ENCODE data around the gene C1orf50.

Gene C1orf50

DNA sequence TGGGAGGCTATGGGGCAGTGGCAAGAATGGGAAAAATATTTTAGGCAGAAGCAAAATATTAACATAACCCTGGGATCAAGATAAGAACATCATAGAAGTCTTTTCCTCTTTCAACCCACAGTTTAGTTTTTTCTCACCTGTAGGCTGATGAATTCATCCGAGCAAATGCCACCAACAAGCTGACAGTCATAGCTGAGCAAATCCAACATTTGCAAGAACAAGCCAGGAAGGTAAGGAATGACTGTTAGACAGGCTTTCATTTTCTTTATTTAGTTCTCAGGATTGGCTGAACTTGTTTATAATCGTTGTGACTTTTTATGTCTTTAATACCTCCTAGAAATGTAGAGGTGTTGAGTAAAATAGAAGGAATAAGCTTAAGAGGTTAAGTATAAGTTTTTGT lies 6.4 kb downstream of the C1orf50 start:
- TF ChIP-seq SIN3A (IDR thresholded peaks at IDR 0.05; ENCODE audit: borderline replicate concordance, insufficient read depth, low read length) (no peak), TAF1 (IDR thresholded peaks at IDR 0.05; ENCODE audit: borderline replicate concordance, insufficient read depth, low read length) (no peak), FOXP2 (optimal IDR thresholded peaks at IDR 0.05; ENCODE audit: borderline replicate concordance, extremely low read depth, extremely low read length, insufficient read depth) (no peak), POLR2AphosphoS5 (IDR thresholded peaks at IDR 0.05; ENCODE audit: low read depth, low read length) (no peak)
- TF ChIP-seq, protein P1, sequence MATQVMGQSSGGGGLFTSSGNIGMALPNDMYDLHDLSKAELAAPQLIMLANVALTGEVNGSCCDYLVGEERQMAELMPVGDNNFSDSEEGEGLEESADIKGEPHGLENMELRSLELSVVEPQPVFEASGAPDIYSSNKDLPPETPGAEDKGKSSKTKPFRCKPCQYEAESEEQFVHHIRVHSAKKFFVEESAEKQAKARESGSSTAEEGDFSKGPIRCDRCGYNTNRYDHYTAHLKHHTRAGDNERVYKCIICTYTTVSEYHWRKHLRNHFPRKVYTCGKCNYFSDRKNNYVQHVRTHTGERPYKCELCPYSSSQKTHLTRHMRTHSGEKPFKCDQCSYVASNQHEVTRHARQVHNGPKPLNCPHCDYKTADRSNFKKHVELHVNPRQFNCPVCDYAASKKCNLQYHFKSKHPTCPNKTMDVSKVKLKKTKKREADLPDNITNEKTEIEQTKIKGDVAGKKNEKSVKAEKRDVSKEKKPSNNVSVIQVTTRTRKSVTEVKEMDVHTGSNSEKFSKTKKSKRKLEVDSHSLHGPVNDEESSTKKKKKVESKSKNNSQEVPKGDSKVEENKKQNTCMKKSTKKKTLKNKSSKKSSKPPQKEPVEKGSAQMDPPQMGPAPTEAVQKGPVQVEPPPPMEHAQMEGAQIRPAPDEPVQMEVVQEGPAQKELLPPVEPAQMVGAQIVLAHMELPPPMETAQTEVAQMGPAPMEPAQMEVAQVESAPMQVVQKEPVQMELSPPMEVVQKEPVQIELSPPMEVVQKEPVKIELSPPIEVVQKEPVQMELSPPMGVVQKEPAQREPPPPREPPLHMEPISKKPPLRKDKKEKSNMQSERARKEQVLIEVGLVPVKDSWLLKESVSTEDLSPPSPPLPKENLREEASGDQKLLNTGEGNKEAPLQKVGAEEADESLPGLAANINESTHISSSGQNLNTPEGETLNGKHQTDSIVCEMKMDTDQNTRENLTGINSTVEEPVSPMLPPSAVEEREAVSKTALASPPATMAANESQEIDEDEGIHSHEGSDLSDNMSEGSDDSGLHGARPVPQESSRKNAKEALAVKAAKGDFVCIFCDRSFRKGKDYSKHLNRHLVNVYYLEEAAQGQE (IDR thresholded peaks at IDR 0.05; ENCODE audit: insufficient read depth in 1 of 2, low read depth in 2 of 2, low read length in 2 of 2): no peak

DNA sequence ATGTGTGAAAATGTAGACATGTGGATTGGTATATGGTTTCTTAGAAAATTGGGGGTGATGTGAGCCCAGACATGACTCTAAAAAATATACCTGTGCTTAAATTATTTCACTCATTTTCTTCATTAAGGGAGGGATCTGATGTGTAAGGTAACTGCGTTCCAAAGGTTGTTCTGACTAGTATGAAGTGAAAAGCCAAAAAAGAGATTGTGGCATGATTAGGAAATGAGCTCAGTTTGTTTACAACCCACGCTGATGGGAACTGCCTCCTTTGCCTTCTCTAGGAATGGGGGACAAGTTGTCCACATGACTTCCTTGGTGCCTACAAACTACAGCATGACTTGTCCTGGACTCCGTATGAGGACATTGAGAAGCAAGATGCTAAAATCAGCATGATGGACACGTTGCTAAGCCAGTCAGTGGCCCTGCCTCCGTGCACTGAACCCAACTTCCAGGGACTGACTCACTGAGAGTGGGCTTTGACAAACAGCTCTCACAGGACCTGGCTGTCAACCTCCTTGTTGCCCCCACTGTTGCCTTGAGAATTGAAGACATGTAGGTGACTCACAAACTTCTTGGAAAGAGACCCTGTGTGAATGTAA lies 8.0 kb downstream of the C1orf50 start:
- TF ChIP-seq TAF1 (IDR thresholded peaks at IDR 0.05; ENCODE audit: borderline replicate concordance, insufficient read depth, low read length): no peak
- TF ChIP-seq POLR2AphosphoS5 (IDR thresholded peaks at IDR 0.05; ENCODE audit: low read depth, low read length): no peak
- TF ChIP-seq, protein P1 (IDR thresholded peaks at IDR 0.05; ENCODE audit: insufficient read depth in 1 of 2, low read depth in 2 of 2, low read length in 2 of 2): no peak
- TF ChIP-seq FOXP2 (optimal IDR thresholded peaks at IDR 0.05; ENCODE audit: borderline replicate concordance, extremely low read depth, extremely low read length, insufficient read depth): no peak

DNA sequence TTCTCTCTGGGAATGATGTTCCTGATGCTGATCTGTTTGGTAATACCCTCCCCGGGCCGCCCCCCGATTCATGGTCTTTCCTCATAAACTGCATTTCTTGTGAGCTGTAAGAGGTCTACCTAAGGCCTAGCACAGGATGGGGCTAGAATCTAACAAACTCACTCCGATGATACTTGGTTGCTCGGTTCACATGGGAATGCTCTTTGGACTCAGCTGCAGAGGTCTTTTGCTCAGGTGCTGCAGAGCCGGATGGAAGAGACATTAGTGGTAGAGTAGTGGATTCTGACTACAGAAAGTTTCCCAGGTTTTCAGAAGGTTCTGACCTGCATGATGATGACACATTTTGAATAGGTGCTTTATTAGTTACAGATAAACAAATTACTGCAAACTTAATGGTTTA lies 9.5 kb downstream of the C1orf50 start:
- TF ChIP-seq FOXP2 (optimal IDR thresholded peaks at IDR 0.05; ENCODE audit: borderline replicate concordance, extremely low read depth, extremely low read length, insufficient read depth) (no peak), POLR2AphosphoS5 (IDR thresholded peaks at IDR 0.05; ENCODE audit: low read depth, low read length) (no peak), SIN3A (IDR thresholded peaks at IDR 0.05; ENCODE audit: borderline replicate concordance, insufficient read depth, low read length) (no peak), TAF1 (IDR thresholded peaks at IDR 0.05; ENCODE audit: borderline replicate concordance, insufficient read depth, low read length) (no peak)
- TF ChIP-seq, protein P1 (IDR thresholded peaks at IDR 0.05; ENCODE audit: insufficient read depth in 1 of 2, low read depth in 2 of 2, low read length in 2 of 2): no peak

DNA sequence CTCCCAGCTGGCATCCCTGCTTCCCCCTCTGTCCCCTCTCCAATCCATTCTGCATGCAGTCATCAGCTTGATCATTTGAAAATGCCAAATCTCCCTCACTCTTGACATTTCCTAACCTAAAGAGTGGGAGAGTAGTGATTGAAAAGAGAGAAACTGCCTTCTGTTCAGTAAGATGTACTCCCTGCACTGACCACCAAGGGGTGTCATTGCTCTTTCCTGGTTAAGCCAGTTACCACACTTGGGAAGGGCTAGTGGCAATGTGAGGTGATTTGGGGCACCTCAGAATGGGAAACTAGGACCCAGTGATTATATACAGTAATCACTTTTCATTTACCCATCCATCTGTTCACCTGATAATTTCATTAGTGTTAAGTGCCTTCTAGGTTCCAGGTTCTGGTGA lies 10.8 kb downstream of the C1orf50 start:
- TF ChIP-seq FOXP2 (optimal IDR thresholded peaks at IDR 0.05; ENCODE audit: borderline replicate concordance, extremely low read depth, extremely low read length, insufficient read depth) (no peak), SIN3A (IDR thresholded peaks at IDR 0.05; ENCODE audit: borderline replicate concordance, insufficient read depth, low read length) (no peak), TAF1 (IDR thresholded peaks at IDR 0.05; ENCODE audit: borderline replicate concordance, insufficient read depth, low read length) (no peak), POLR2AphosphoS5 (IDR thresholded peaks at IDR 0.05; ENCODE audit: low read depth, low read length) (no peak)
- TF ChIP-seq, protein P1 (IDR thresholded peaks at IDR 0.05; ENCODE audit: insufficient read depth in 1 of 2, low read depth in 2 of 2, low read length in 2 of 2): no peak

DNA sequence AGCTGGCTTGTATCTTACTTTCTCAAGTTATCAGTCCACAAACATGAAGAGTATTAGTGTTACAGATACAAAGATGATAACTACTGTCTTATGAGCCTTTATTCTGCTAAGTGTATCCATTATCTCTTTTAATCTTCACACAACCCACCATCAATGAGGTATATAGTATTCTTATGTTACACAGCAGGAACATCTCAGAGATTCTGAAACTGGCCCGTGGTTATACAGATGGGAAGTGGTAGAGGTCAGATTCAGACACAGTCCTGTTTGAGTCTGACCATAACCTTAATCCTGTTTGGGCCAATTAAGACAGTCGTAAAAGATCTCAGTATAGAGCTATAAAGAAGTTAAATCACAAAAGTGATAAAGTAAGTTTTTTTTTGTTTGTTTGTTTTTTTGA lies 12.7 kb downstream of the C1orf50 start:
- no peak for TF ChIP-seq SIN3A (IDR thresholded peaks at IDR 0.05; ENCODE audit: borderline replicate concordance, insufficient read depth, low read length)
- no peak for TF ChIP-seq FOXP2 (optimal IDR thresholded peaks at IDR 0.05; ENCODE audit: borderline replicate concordance, extremely low read depth, extremely low read length, insufficient read depth)
- TF ChIP-seq TAF1 (IDR thresholded peaks at IDR 0.05; ENCODE audit: borderline replicate concordance, insufficient read depth, low read length): no peak
- TF ChIP-seq, protein P1 (IDR thresholded peaks at IDR 0.05; ENCODE audit: insufficient read depth in 1 of 2, low read depth in 2 of 2, low read length in 2 of 2): no peak

All from PFSK-1 (cell line).